ENCODE measurements around the gene DBN1. TPM values are rescaled to one million over a fixed set of nuclear protein-coding genes. Genes with fewer than 3 reads are reported as not detected.
A peak's percentile ranks its signal among the peaks of the same experiment; 100 is the strongest.

Gene DBN1
- total and polyA plus RNA-seq, 2 experiments from 2014 or later = 106 to 290 TPM

GRCh38 chr5:177494346-177495195 is 21.1 kb upstream of the DBN1 start:
- Mint-ChIP-seq H3K27ac (peak overlapping the region; percentile 84), H3K4me1 (peaks cover 46% of the 10 kb centered on the region), H3K9me3 (peaks cover 2% of the 10 kb centered on the region; the same call in 1 of the 3 replicates), H3K27me3 (ENCODE audit: insufficient read depth, low read depth, poor library complexity) (peaks cover 42% of the 10 kb centered on the region), H3K4me3 (peak overlapping the region; percentile 45; the same call in 1 of the 3 replicates), H3K36me3 (ENCODE audit: low read depth) (peaks cover 36% of the 10 kb centered on the region)
- H3F3A ChIP-seq (replicated peaks; ENCODE audit: low read depth) = peaks cover 37% of the 10 kb centered on the region; the same call in 1 of the 2 replicates
- TF ChIP-seq CTCF (conservative IDR thresholded peaks at IDR 0.05; ENCODE audit: low read depth in 2 of 2) = peak; percentile 31 to 62
- peak; percentile 7; the same call in 1 of the 2 replicates for TF ChIP-seq POLR2AphosphoS5 (IDR thresholded peaks at IDR 0.05; ENCODE audit: low read depth)
- no peak for TF ChIP-seq CREB1 (CRISPR knock-in tag; IDR thresholded peaks at IDR 0.05; ENCODE audit: low read depth)
- no peak for TF ChIP-seq ZNF331 (CRISPR knock-in tag; IDR thresholded peaks at IDR 0.05; ENCODE audit: low read depth)
- peaks cover 39% of the 10 kb centered on the region for H3K4me1 ChIP-seq (ENCODE audit: insufficient read depth)
- H3K9me2 ChIP-seq (ENCODE audit: insufficient read depth) = no peaks in the 10 kb centered on the region
- peak overlapping the region; percentile 99; the same call in 1 of the 2 replicates for H3K4me2 ChIP-seq
- ATAC-seq (peak; percentile 0), DNase-seq (ENCODE audit: low spot score) (peak; percentile 78)
- peaks cover 14% of the 10 kb centered on the region for H3K27me3 ChIP-seq (ENCODE audit: insufficient read depth)
- H3K79me2 ChIP-seq (replicated peaks; ENCODE audit: insufficient read depth) = peaks cover 20% of the 10 kb centered on the region
- no peak overlapping the region for H2AFZ ChIP-seq
- H3K36me3 ChIP-seq (ENCODE audit: insufficient read depth) = no peaks in the 10 kb centered on the region; the same call in 1 of the 2 replicates
- H3K27ac ChIP-seq (ENCODE audit: low read depth) = peak overlapping the region; percentile 98
- no peaks in the 10 kb centered on the region; the same call in none of the 2 replicates for H4K20me1 ChIP-seq (replicated peaks; ENCODE audit: insufficient read depth)
- peak overlapping the region; percentile 83; the same call in 1 of the 2 replicates for H3K4me3 ChIP-seq

- H3K27ac ChIP-seq (ENCODE audit: low read depth) = peak overlapping the region; percentile 74
- peaks cover 37% of the 10 kb centered on the region for H3K4me1 ChIP-seq (ENCODE audit: insufficient read depth)
- Mint-ChIP-seq H3K27me3 (ENCODE audit: insufficient read depth, low read depth, poor library complexity) (peaks cover 39% of the 10 kb centered on the region), H3K4me1 (peaks cover 45% of the 10 kb centered on the region), H3K4me3 (no peak overlapping the region), H3K9me3 (peaks cover 2% of the 10 kb centered on the region; the same call in 1 of the 3 replicates), H3K36me3 (ENCODE audit: low read depth) (peaks cover 42% of the 10 kb centered on the region), H3K27ac (no peak overlapping the region)
- DNase-seq (ENCODE audit: low spot score) (no peak), ATAC-seq (no peak)
- H3K36me3 ChIP-seq (ENCODE audit: insufficient read depth) = peaks cover 2% of the 10 kb centered on the region; the same call in 1 of the 2 replicates
- H3K4me2 ChIP-seq = no peak overlapping the region
- no peaks in the 10 kb centered on the region for H3K9me2 ChIP-seq (ENCODE audit: insufficient read depth)
- H4K20me1 ChIP-seq (replicated peaks; ENCODE audit: insufficient read depth) = no peaks in the 10 kb centered on the region; the same call in none of the 2 replicates
- no peak for TF ChIP-seq ZNF462 (CRISPR knock-in tag; IDR thresholded peaks at IDR 0.05)
- TF ChIP-seq EZH2phosphoT487 (IDR thresholded peaks at IDR 0.05; ENCODE audit: unreplicated experiment) = no peak
- TF ChIP-seq POLR2AphosphoS5 (IDR thresholded peaks at IDR 0.05; ENCODE audit: low read depth) = no peak
- peaks cover 37% of the 10 kb centered on the region; the same call in 1 of the 2 replicates for H3F3A ChIP-seq (replicated peaks; ENCODE audit: low read depth)
- peaks cover 20% of the 10 kb centered on the region for H3K79me2 ChIP-seq (replicated peaks; ENCODE audit: insufficient read depth)
- no peak overlapping the region for H2AFZ ChIP-seq
- H3K27me3 ChIP-seq (ENCODE audit: insufficient read depth) = peaks cover 7% of the 10 kb centered on the region
- H3K4me3 ChIP-seq = no peak overlapping the region
Measured at GRCh38 chr5:177493795-177494345, 20.4 kb upstream of the DBN1 start.
